K562 (cell line): ENCODE data around the gene RAB4B. TPM values are rescaled to one million over a fixed set of nuclear protein-coding genes. Genes with fewer than 3 reads are reported as not detected.

Experiments used
- ELF4 ChIP-seq: fragments of 450-650 bp; formaldehyde crosslinking; IDR thresholded peaks from 2 replicates; pipeline ENCODE4 v1.4.0; 2022; ENCODE audit warnings: missing genetic modification characterization
- ETV1 ChIP-seq: fragments of 450-650 bp; conservative IDR thresholded peaks from 2 replicates; pipeline ENCODE4 v1.6.1; 2016; ENCODE audit warnings: missing genetic modification characterization, control low read depth, low read depth, missing compliant biosample characterization
- KDM4B ChIP-seq, 2 experiments: fragments of 450-650 bp in 1 of 2; sonication (generic) in 1 of 2; IDR thresholded peaks; 2 replicates each; pipeline ENCODE4 v1.6.1; 2016 to 2017; ENCODE audit warnings: borderline replicate concordance in 2 of 2, antibody characterized with exemption in 1 of 2, low read depth in 1 of 2, mild to moderate bottlenecking in 1 of 2
- KHSRP ChIP-seq: fragments of 450-650 bp; IDR thresholded peaks from 2 replicates; pipeline ENCODE4 v1.6.1; 2017
- PKNOX1 ChIP-seq: fragments of 450-650 bp; IDR thresholded peaks from 2 replicates; pipeline ENCODE4 v1.6.1; 2016
- POLR3A ChIP-seq: IDR thresholded peaks from 2 replicates; pipeline ENCODE4 v1.6.1; 2011; ENCODE audit warnings: borderline replicate concordance, mild to moderate bottlenecking, moderate library complexity; ENCODE audit not compliant: insufficient read length, insufficient read depth; ENCODE audit errors: extremely low read depth
- RBBP5 ChIP-seq: fragments of 200-600 bp; sonication (generic); IDR thresholded peaks from 2 replicates; pipeline ENCODE4 v1.6.1; 2012; ENCODE audit warnings: borderline replicate concordance, mild to moderate bottlenecking, low read length, control low read depth, inconsistent platforms; ENCODE audit not compliant: insufficient read depth, poor library complexity, severe bottlenecking
- RBFOX2 ChIP-seq: fragments of 200-400 bp; formaldehyde crosslinking; IDR thresholded peaks from 2 replicates; pipeline ENCODE4 v1.6.1; 2017; ENCODE audit warnings: low read depth, mild to moderate bottlenecking, low read length, moderate library complexity
- TAF1 ChIP-seq: IDR thresholded peaks from 2 replicates; pipeline ENCODE4 v1.6.1; 2011; ENCODE audit warnings: mild to moderate bottlenecking, low read length, moderate library complexity; ENCODE audit not compliant: insufficient read depth, control insufficient read depth, severe bottlenecking; ENCODE audit errors: extremely low read depth
- USF1 ChIP-seq: sonication (generic); formaldehyde crosslinking; IDR thresholded peaks from 2 replicates; pipeline ENCODE4 v1.9.0; 2022; ENCODE audit warnings: mild to moderate bottlenecking, missing genetic modification reagents
- ZFP1 ChIP-seq: fragments of 450-650 bp; formaldehyde crosslinking; IDR thresholded peaks from 2 replicates; pipeline ENCODE4 v1.4.0; 2020; ENCODE audit warnings: mild to moderate bottlenecking, mixed read lengths
- ZNF280B ChIP-seq: fragments of 250-450 bp; sonication (Bioruptor Pico); IDR thresholded peaks from 2 replicates; pipeline ENCODE4 v1.5.1; 2021; ENCODE audit warnings: mild to moderate bottlenecking
- ZNF778 ChIP-seq: fragments of 450-650 bp; formaldehyde crosslinking; IDR thresholded peaks from 2 replicates; pipeline ENCODE4 v1.4.0; 2020; ENCODE audit warnings: mild to moderate bottlenecking, moderate library complexity
- polyA plus RNA-seq, 8 experiments: library from polyadenylated mRNA; depleted of rRNA in 4 of 8; stranded (reverse) in 5 of 8; unstranded in 3 of 8; fragments of >200 nt; fragmentation: Nextera tagmentation in 2 of 8; fragmentation: Illumina TruSeq in 1 of 8; extraction: Ambion mirVana in 2 of 8; extraction: Trizol in 1 of 8; gene quantifications; 2 replicates each; pipeline versions ENCODE4 v1.2.1 to v1.2.3, GENCODE V29; 2011 to 2014; ENCODE audit warnings: inconsistent platforms in 1 of 8, missing spikeins in 1 of 8
- total RNA-seq, 7 experiments: library from RNA; depleted of rRNA in 6 of 7; stranded (reverse); fragments of >200 nt in 6 of 7; fragmentation: Illumina TruSeq in 2 of 7; extraction: Trizol in 2 of 7; gene quantifications; 2 replicates each; pipeline versions ENCODE4 v1.2.1 to v1.2.3, GENCODE V29; 2011 to 2021; ENCODE audit warnings: low replicate concordance in 1 of 7
- TF ChIP-seq, protein P1 (sequence below), 2 experiments: fragments of 450-650 bp; formaldehyde crosslinking in 1 of 2; IDR thresholded peaks; 2 replicates each; pipeline versions ENCODE4 v1.4.0 to v1.6.1; 2014 to 2020; ENCODE audit warnings: mild to moderate bottlenecking in 2 of 2, borderline replicate concordance in 1 of 2, low read depth in 1 of 2

RAB4B gene
- total and polyA plus RNA-seq, 9 of the 15 experiments (the other 6 are each of a cell fraction or from before 2014, with no cell fraction given), result 0.28 to 20.4 (median 9.0) TPM

DNA sequence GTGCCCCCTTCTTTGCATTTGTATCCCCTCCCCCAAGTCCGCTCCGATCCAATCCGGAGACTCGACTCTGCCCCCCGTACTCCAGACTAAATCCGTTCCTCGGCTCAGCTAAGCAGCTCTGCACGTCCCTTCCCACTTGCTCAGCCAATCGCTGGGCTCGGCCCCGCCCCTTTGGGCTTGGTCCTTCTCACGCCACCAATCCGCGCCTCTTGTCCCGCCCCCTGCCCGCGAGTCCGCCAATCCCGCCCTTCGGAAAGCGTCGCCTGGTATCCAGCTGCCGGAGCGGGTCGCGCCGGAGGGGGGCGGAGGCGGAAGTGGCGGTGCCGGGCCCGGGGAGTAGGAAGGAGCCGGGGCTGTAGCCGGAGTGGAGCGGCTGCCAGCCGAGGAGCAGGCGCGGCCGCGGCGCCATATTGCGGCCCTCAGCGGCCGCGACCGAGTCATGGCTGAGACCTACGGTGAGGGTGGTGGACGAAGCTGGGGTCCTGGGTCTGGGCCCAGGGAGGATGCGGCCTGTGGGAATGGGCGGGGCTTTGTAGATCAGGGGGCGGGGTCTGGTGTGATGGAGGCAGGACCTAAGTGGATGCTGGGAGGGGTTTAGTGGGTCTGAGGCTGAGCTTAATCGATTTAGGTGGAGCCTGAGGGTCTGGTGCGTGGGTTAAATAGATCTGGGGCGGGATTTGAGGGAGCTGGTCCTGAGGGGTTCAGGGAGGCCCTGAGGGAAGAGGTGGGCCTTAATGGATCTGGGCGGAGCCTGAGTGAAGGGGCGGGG is at the start of gene RAB4B (continued):
- TF ChIP-seq PKNOX1 (peak; percentile 91), KHSRP (no peak), ELF4 (CRISPR knock-in tag) (peak; percentile 84; the same call in 1 of the 2 replicates), USF1 (peak; percentile 53; the same call in 1 of the 2 replicates), KDM4B (IDR thresholded peaks at IDR 0.05; ENCODE audit: borderline replicate concordance in 2 of 2, low read depth in 1 of 2) (no peak), ZNF778 (no peak), ZFP1 (CRISPR knock-in tag) (no peak), POLR3A (no peak), RBBP5 (peak; percentile 88), ZNF280B (CRISPR knock-in tag) (no peak), TAF1 (peak; percentile 40), RBFOX2 (peak; percentile 87), ETV1 (tag) (no peak; the same call in 1 of the 2 replicates)
- TF ChIP-seq, protein P1, sequence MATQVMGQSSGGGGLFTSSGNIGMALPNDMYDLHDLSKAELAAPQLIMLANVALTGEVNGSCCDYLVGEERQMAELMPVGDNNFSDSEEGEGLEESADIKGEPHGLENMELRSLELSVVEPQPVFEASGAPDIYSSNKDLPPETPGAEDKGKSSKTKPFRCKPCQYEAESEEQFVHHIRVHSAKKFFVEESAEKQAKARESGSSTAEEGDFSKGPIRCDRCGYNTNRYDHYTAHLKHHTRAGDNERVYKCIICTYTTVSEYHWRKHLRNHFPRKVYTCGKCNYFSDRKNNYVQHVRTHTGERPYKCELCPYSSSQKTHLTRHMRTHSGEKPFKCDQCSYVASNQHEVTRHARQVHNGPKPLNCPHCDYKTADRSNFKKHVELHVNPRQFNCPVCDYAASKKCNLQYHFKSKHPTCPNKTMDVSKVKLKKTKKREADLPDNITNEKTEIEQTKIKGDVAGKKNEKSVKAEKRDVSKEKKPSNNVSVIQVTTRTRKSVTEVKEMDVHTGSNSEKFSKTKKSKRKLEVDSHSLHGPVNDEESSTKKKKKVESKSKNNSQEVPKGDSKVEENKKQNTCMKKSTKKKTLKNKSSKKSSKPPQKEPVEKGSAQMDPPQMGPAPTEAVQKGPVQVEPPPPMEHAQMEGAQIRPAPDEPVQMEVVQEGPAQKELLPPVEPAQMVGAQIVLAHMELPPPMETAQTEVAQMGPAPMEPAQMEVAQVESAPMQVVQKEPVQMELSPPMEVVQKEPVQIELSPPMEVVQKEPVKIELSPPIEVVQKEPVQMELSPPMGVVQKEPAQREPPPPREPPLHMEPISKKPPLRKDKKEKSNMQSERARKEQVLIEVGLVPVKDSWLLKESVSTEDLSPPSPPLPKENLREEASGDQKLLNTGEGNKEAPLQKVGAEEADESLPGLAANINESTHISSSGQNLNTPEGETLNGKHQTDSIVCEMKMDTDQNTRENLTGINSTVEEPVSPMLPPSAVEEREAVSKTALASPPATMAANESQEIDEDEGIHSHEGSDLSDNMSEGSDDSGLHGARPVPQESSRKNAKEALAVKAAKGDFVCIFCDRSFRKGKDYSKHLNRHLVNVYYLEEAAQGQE (IDR thresholded peaks at IDR 0.05; ENCODE audit: borderline replicate concordance), result no peak
- TF ChIP-seq, protein P1 (CRISPR knock-in tag; IDR thresholded peaks at IDR 0.05; ENCODE audit: low read depth), result no peak
